GM18867 (cell line): ENCODE results near the gene EIF4B.

Experiments used
- ATAC-seq: cut with Tn5 transposase; IDR thresholded peaks from one replicate; pipeline ENCODE4 v1.9.1; 2021; ENCODE audit warnings: mild to moderate bottlenecking, moderate library complexity; ENCODE audit not compliant: unreplicated experiment

EIF4B gene

GRCh38 chr12:53067993-53068770 is 61.9 kb downstream of the EIF4B start:
- ATAC-seq, result no peak

- no peak for ATAC-seq
These were observed 62.7 kb downstream of the EIF4B start for GRCh38 chr12:53068811-53069585.

- no peak for ATAC-seq
These were observed 63.6 kb downstream of the EIF4B start for GRCh38 chr12:53069621-53070410.

DNA sequence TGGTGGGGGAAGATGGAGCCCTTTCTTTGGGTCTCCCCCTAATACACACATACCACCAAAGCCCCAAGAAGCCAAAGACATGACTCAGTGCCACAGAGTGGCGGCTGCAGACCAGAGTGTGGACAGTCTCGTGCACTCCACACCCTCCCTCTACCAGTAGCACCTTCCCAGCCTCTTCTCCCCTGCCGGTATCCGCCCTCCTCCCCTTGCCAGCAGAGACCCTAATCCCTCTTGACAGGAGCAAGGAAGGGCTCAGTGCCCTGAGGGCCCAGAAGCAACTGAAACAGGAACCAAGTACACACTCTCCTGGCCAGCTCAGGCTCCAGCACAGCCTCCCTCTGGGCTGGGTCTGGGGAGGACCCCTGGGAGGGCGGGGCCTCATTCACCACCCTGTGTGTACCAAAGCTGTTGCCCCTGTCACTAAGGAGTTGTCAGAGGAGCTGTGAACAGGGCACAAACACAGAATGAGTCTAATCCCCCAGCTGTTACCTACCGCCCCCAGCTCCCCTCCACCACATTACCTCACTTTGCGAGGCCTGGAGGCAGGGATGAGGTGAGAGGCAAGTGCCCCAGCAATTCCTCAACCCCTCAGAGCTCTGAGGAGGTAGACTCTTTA is 64.7 kb downstream of the EIF4B start:
- no peak for ATAC-seq

- ATAC-seq, result no peak
These were observed 65.6 kb downstream of the EIF4B start for GRCh38 chr12:53071591-53072551.

DNA sequence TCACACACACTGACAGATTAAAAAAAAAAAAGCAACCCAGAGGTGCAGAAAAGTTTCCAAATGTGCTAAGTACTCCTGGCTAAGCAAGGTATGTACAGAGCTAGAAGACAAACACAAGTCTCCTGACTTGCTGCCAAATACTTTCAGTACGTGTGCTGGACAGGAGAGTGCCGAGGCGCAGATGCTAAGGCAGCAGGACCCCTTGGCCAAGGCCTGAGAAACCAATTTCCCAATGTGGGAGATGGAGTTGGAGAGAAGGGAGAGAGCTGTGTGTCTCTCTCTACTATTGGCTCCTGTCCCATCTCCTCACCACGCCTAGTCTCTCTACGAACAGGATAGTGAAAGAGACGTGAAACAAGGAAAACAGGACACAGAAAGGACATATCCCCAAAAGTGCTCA is 67.6 kb downstream of the EIF4B start:
- no peak for ATAC-seq

DNA sequence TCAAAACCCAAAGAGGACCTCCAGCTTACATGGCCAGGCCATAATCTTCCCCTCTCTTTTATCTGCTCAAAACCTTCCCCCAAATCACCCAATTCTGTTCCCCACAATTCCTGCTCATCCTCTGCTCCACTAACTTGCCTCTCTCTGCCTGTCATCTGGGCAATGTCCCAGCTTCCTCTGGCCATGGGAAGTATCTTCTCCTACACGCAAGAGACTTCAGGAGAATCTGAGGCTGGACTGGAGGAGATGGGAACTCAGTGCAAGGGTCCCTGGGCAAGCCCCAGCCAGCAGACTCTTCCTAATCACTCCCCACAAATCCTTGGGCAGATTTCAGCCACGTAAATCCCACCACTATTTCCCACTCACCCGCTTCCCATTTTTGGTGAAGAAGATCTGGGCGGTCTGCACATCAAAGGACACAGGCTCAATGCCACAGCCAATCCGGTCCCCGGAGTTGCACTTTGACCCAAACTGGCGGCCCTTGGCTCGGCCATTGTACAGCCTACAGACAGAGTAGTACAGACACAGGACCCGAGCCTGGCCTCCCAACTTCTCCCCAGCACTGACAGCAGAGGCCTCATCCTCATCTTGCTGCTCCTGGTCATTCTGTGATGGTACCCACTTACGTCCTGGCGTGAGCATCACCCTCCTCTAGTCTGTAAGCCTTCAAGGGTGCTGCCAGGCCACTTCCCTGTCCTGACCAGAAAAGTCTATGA is 68.2 kb downstream of the EIF4B start:
- ATAC-seq, result no peak

GRCh38 chr12:53074999-53075370 is 68.7 kb downstream of the EIF4B start:
- no peak for ATAC-seq

GRCh38 chr12:53076461-53076860 is 70.2 kb downstream of the EIF4B start:
- no peak for ATAC-seq

DNA sequence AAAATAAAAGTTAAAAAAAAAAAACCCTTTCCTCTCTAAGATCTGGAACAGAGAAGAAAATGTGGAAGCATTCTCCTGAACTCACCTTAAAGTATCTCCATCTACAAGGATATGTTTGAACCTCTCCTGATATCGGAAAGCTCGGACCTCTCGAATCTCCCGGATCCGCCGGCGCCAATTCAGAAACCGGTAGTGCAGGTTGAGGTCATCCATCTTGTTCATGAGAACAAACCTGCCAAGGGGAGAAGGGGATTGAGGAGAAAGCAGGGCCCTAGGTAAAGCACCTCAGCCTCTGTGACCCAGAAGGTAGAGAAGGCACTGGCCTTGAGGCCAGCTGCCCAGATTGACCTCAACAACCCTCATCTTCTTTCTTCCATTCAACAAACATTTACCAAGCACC is 70.8 kb downstream of the EIF4B start:
- ATAC-seq, result no peak

- peak; percentile 23 for ATAC-seq
These were observed 72.4 kb downstream of the EIF4B start for GRCh38 chr12:53078425-53079225.

- ATAC-seq, result peak; percentile 98
These were observed 73.2 kb downstream of the EIF4B start, which contains the start of gene SPRYD3 for GRCh38 chr12:53079226-53080117. TSS of gene SPRYD3 (minus strand) at chr12:53079390. CDS start at chr12:53079333, 57 bp downstream.

DNA sequence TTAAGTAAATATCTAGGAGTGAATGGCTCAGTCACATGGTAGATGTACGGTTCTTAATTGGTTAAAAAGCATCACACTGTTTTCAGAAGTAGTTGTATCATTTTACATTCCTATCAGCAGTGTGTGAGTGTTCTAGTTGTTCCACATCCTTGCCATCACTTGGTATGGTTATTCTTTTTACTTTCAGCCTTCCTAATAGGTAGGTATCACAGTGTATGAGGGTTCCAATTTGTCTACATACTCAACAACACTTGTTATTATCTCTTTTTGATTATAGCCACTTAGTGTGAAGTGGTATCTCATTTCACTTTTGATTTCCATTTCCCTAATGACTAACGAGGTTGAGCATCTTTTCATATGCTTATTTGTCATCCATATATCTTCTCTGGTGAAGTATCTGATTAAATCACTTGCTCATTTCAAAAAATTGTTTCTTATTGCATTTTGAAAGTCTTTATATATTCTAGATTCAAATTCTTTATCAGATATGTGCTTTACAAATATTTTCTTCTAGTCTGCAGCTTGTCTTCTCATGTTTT is 76.5 kb downstream of the EIF4B start:
- no peak for ATAC-seq

GRCh38 chr12:53086361-53086760 is 80.1 kb downstream of the EIF4B start:
- ATAC-seq, result no peak

DNA sequence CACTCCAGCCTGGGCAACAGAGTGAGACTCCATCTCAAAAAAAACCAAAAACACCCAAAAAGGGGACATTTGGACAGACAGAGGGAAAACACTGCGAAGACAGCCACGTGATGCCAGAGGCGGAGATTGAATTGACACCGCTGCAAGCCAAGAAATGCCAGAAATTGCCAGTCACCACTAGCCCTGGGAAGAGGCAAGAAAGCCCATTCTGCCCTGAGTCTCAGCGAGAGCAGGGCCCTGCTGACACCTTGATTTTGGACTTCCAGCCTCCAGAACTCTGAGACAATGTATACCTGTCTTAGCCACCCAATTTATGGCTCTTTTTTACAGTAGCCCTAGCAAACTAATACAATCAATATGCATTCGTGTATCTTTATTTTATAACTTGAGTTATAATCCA is 83.8 kb downstream of the EIF4B start:
- ATAC-seq, result no peak

- no peak for ATAC-seq
These were observed 84.3 kb downstream of the EIF4B start for GRCh38 chr12:53090554-53090953.

- no peak for ATAC-seq
These were observed 85.5 kb downstream of the EIF4B start for GRCh38 chr12:53091756-53092155.
